CD4-positive, alpha-beta T cell treated with Interleukin-6 for 4 hours (primary cell): ENCODE results near the gene SLC35A3.
"Not testable (repeated sequence)": the region's sequence is repeated elsewhere in the genome, so short reads cannot be mapped to it uniquely, and the experiment has no call there.

Experiments
- DNase-seq: peaks from one replicate; pipeline ENCODE4 v3.0.0-alpha.2; 2020; ENCODE audit warnings: mixed read lengths

SLC35A3 gene

DNA sequence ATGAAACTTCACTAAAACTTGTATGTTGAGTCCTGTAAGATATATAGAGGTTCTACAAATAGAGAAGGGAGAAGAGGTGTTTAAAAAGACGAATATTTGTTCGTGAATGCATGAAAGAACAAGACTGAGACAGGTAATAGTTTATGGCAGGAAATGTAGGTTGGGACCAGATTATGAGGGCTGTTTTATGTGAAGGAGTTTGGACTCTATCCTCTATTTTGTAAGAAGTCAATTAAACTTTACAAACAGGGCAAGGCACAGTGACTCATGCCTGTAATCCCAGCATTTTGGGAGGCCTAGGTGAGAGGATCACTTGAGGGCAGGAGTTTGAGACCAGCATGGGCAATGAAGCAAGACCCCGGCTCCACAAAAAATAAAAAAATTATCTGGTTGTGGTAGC lies 5.7 kb downstream of the SLC35A3 start:
- no peak for DNase-seq

DNA sequence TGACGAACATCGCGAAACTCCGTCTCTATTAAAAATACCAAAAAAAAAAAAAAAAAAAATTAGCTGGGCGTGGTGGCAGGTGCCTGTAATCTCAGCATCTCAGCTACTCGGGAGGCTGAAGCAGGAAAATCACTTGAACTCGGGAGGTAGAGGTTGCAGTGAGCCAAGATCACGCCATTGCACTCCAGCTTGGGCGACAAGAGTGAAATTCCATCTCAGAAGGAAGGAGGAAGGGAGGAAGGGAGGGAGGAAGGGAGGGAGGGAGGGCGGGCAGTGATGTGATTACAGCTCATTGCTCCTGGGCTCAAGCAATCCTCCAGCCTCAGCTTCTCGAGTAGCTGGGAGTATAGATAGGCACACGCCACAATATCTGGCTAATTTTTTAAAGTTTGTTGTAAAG lies 7.5 kb downstream of the SLC35A3 start:
- DNase-seq = not testable (repeated sequence)

GRCh38 chr1:99978218-99978617 lies 8.4 kb downstream of the SLC35A3 start:
- no peak for DNase-seq

DNA sequence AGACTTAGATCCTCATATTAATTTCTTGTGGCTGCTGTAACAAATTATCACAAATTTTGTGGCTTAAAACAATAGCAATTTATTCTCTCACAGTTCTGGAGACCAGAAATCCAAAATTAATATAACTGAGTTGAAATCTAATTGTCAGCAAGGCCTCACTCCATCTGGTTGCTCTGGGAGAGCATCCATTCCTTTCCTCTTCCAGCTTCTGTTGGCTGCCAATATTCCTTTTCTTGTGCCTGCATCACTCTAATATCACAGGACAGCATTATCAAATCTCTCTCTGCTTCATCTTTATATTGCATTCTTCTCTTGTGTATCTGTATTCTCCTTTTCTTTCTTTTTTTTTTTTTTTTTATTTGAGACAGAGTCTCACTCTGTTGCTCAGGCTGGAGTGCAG lies 9.3 kb downstream of the SLC35A3 start:
- DNase-seq = no peak

DNA sequence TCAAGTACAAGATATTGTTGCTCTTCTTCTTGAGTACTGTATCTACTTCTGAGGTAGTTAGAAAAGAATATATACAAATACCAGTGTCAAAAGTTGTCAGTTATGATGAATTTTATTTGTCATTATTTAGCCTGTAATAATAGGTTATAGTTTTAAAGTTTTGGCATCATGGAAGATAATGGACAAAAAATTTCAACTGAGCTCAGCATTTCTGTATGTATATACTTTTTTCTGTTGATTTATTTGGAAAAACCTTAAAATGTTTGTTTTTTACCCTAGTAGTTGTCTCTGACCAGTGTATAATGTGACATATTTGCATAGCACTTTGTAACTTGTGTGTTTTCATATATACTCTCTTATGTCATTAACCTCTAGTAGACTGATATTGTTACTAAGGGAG lies 11.1 kb downstream of the SLC35A3 start:
- no peak for DNase-seq

DNA sequence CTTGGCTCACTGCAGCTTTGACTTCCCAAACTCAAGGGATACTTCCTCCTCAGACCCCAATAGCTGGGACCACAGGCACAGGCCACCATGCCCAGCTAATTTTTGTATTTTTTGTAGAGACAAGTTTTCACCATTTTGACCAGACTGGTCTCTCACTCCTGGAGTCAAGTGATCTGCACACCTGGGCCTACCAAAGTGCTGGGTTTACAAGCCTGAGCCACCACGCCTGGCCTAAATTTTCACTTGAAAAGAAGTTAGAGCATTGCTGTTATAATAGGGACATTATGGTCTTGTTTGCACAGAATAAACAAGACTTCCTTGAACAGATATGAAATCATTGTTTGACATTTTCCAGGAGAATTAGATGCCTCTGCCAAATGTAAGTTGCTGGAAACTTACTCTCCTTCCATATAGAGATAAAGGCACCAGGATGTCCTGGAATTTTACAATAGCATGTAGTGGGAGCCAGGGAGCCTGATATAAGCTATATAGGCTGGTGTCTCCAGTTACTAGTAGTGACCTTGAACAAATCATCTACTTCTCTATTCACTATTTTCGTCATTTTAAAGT lies 16.9 kb downstream of the SLC35A3 start:
- DNase-seq = no peak

GRCh38 chr1:99988210-99988765 lies 18.5 kb downstream of the SLC35A3 start:
- DNase-seq = no peak

DNA sequence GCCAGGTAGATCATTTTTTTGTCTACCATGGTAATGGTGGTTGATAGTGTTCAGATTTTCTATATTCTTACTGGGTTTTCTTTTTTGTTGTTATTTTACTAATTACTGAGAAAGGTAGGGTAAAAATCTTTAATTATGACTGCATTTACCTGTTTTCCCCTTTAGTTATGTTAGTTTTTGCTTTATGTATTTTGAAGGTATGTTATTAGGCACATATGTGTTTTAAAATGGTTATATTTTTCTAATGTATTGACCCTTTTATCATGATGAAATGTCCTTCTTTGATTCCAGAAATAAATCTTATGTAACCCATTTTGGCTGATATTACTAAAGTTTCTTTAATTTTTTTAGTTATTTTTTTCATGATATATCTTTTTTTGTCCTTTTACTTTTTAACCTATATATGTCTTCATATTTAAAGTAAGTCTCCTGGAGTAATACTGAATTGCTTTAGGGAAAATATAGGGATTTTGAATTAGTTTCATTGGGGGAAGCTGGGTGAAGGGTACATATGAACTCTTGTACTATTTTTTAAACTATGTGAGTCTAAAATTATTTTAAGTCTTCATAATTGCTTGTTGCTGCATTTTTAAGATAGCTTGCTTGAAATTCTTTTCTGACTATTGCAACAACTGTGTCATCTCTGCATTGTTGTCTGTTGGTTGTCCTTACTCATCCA lies 22.4 kb downstream of the SLC35A3 start:
- no peak for DNase-seq

DNA sequence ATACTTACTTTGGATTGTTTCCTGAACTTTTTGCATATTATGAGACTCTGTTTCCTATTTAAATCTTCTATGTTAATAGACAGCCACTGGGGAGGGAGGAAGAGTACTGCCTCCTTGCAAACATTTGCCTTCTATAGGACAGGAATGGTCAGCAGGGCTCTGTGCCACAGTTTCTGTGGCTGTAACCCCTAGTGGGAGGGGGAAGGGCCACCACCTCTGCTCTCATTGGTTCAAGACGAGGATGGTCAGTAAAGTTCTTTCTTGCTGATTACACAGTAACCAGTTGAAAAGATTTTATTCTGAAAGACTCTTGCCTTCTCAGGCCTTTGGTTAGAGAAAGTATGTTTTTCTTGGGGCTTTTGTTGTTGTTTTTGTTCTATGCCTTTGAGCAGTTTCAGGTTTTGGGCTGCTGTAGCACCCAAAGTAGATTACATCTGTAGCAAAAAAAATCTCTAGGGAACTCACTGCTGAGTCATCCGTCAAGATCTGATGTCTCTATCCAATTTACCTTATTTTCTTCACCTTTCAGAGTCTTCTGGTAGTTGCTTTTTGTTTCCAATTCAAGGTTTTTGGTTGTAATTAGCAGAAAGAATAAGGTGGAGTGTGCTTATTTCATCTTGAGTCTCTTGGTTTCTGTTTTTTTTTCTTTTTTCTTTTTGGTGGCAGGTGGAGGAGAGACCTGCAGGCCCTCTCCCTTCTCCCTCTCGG lies 23.1 kb downstream of the SLC35A3 start:
- no peak for DNase-seq

DNA sequence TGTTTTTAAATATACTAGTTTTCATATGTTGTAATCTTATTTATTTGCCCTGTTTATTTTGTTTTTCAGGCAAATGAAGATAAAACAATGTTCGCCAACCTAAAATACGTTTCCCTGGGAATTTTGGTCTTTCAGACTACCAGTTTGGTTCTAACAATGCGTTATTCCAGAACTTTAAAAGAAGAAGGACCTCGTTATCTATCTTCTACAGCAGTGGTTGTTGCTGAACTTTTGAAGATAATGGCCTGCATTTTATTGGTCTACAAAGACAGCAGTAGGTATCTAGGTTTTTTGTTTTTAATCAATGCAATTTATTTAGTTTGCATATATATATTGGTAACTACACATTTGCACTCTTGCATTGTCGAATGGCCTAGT lies 23.7 kb downstream of the SLC35A3 start:
- no peak for DNase-seq

DNA sequence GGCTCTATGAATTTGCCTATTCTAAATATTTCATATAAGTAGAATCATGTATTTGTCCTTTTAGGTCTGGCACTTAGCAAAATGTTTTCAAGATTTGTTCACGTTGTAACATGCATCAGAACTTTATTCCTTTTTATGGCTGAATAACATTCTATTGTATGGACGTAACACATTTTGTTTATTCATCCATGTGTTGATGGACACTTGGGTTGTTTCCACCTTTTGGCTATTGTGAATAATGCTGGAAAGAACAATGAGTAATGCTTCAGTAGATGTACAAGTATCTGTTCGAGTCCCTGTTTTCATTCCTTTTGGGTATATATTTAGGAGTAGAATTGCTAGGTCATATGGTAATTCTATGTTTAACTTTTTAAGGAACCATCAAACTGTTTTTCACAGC lies 24.7 kb downstream of the SLC35A3 start:
- DNase-seq = no peak

GRCh38 chr1:99996951-99997350 lies 27.2 kb downstream of the SLC35A3 start:
- DNase-seq = no peak

GRCh38 chr1:100001462-100001861 lies 31.7 kb downstream of the SLC35A3 start:
- DNase-seq = no peak

- DNase-seq = no peak
Measured at GRCh38 chr1:100005424-100005823, 35.6 kb downstream of the SLC35A3 start.

DNA sequence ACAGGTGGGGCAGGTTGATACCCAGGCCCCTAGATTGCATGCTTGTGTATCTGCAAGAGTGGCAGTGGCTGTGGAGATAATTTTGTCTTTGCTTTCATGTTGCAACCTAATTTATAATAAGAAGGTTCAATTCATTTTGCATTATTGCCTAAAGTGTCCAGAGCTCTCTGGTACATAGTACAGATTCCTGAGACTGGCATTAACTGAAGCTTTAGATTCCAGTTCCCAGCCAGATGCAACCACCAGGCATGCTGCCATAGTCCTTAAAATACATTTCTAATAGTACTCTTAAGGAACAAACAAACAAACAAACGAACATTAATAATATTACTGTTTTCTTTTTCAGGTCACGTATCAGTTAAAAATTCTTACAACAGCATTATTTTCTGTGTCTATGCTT lies 36.9 kb downstream of the SLC35A3 start:
- DNase-seq = no peak

DNA sequence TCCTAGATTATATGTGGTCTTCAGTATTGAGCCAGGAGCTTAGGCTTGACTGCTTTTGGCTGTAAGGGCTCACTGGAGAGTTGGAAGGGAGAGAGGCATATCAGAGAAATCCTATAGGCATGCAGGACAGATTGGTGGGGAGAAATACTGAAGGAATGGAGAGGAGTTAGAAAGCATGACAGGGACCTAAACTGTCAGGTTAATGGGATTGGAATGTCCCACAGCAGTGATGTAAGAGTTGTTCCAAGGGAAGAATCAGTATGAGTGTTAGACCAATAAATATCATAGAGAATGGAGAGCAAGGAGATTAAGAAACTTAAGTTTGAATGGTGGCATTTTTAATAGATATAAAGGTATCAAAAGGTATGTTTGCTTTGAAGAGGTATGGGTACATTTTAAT lies 39.7 kb downstream of the SLC35A3 start:
- no peak for DNase-seq

DNA sequence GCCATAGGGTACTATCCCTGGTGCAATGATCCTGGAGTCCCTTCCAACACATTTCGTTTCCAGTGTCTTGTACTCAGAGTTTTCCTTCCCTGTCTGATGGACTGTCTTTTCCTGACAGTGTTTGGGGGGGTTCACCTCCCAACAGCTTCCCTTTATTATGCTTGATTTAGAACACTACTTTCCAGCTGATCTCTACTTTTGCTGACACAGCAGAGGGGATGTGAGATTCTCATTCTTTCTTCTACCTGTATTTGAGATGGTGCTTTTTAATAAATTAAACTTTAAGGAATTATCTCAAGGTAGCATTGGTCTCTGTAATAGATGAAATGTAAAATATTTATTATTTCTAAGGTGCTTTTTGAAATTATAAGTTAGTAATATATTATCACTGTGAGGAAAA lies 41.0 kb downstream of the SLC35A3 start:
- no peak for DNase-seq

DNA sequence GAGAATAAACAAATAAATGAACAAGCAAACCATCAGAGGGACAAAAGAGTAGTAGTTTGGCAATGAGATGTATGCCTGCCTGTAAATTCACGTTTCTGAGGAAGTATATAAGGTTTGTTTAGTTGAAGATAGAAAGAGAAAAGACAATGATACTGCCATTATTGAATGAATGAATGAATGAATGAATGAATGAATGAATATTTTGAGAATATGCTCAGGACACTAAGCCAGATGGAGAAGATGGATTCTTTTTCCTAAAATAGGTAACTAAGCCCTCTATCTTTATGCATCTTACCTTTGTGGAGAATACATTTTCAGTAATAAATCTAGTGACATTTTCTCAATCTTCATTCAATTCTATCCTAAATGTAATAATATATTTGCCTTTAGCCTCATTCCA lies 49.4 kb downstream of the SLC35A3 start:
- no peak for DNase-seq

DNA sequence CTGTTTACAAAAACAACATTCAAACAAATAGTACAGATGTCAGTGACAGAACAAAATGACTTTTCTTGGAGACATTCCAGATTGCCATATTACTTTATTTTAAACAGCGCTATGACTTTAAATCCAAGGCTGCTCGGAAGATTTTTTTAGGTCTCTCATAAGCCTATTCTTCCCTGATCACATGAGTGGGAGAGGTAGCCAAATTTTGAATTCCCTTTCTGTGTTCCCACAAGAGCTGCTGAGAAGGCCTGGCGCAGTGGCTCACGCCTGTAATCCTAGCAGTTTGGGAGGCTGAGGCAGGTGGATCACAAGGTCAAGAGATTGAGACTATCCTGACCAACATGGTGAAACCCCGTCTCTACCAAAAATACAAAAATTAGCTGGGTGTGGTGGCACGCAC lies 53.7 kb downstream of the SLC35A3 start:
- no peak for DNase-seq

DNA sequence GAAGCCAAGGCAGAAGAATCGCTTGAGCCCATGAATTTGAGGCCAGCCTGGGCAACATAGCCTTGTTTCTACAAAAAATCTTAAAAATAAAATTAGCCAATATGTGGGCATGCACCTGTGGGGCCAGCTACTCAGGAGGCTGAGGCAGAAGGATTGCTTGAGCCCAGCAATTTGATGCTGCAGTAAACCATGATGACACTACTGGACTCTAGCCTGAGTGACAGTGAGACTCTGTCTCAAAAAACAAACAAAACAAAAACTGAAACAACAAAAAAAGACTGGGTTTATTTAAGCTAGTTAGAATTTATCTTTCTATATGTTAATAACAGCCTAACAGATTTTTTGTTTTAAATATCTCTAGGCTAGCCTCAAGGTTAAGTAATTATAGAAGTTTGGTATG lies 57.4 kb downstream of the SLC35A3 start:
- no peak for DNase-seq

- no peak for DNase-seq
Measured at GRCh38 chr1:100028765-100029164, 59.0 kb downstream of the SLC35A3 start.

GRCh38 chr1:100034470-100034869 lies 64.7 kb downstream of the SLC35A3 start:
- no peak for DNase-seq

DNA sequence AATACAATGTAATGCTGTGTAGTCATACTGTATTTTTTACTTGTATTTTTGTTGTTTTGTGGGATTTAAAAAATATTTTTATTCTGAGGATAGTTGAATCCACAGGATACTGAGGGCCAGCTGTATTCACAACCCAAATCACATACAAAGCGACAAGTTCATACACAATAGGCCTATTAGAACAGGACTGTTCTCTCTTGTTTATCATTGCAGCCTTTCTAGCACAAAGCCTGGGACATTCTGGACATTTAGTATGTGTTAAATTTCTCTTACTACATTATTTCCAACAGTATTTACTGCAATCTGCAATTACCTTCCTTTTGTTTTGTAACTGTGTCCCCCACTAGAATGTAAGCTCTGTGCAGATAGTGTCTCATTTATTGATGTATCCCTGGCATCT lies 65.4 kb downstream of the SLC35A3 start:
- DNase-seq = no peak
